ENCODE results near the gene HYDIN. TPM values are rescaled to one million over a fixed set of nuclear protein-coding genes. Genes with fewer than 3 reads are reported as not detected.

Gene HYDIN
- total RNA-seq, 2 experiments from 2014 or later = not detected

- POLR2A ChIA-PET = interaction anchor here (1.1 kb wide), 1 partner anchor 9 kb away, joined by 4 read pairs; the partner anchor contains the start of gene VAC14
- intact Hi-C loops (cut with micrococcal nuclease) = no loop called here
Observed at GRCh38 chr16:70809392-70810060, 421.0 kb downstream of the HYDIN start.

GRCh38 chr16:70808371-70808770 is 422.2 kb downstream of the HYDIN start:
- ChIA-PET POLR2A (no interaction called here), CTCF (interaction anchor here (1.0 to 1.2 kb wide), 2 partner anchors 38 to 604 kb away, joined by 3 to 5 read pairs; no protein-coding TSS in a partner anchor)
- intact Hi-C loops (cut with micrococcal nuclease) = no loop called here

More at GRCh38 chr16:70809392-70810060, 421.0 kb downstream of the HYDIN start:
- H3K9me3 Mint-ChIP-seq = no peaks in the 10 kb centered on the region
- no peak overlapping the region for H3K27ac Mint-ChIP-seq
- CTCF ChIA-PET = interaction anchor here (1.2 kb wide), 1 partner anchor 39 kb away, joined by 5 read pairs; no protein-coding TSS in a partner anchor
- no peaks in the 10 kb centered on the region for H3K4me1 Mint-ChIP-seq (ENCODE audit: low read depth)
- TF ChIP-seq CTCF (IDR thresholded peaks at IDR 0.05) = no peak
- DNase-seq (no peak), ATAC-seq (no peak)
- no peaks in the 10 kb centered on the region for H3K36me3 Mint-ChIP-seq (ENCODE audit: low read depth)
- H3K4me3 Mint-ChIP-seq = no peak overlapping the region
- peaks cover 18% of the 10 kb centered on the region for H3K27me3 Mint-ChIP-seq

GRCh38 chr16:70805787-70806186 is 424.7 kb downstream of the HYDIN start:
- intact Hi-C loops (cut with micrococcal nuclease) = no loop called here
- no peak for DNase-seq
- Mint-ChIP-seq H3K27me3 (peaks cover 18% of the 10 kb centered on the region), H3K9me3 (no peaks in the 10 kb centered on the region), H3K4me1 (ENCODE audit: low read depth) (peaks cover 3% of the 10 kb centered on the region), H3K36me3 (ENCODE audit: low read depth) (no peaks in the 10 kb centered on the region), H3K27ac (no peak overlapping the region), H3K4me3 (no peak overlapping the region)
- no peak for ATAC-seq
- CTCF ChIA-PET = no interaction called here
- POLR2A ChIA-PET = no interaction called here
- no peak for TF ChIP-seq CTCF (IDR thresholded peaks at IDR 0.05)

More at GRCh38 chr16:70808371-70808770, 422.2 kb downstream of the HYDIN start:
- Mint-ChIP-seq H3K27me3 (peaks cover 18% of the 10 kb centered on the region), H3K36me3 (ENCODE audit: low read depth) (no peaks in the 10 kb centered on the region), H3K4me1 (ENCODE audit: low read depth) (no peaks in the 10 kb centered on the region), H3K9me3 (no peaks in the 10 kb centered on the region), H3K27ac (no peak overlapping the region), H3K4me3 (no peak overlapping the region)
- ATAC-seq (no peak), DNase-seq (no peak)
- no peak for TF ChIP-seq CTCF (IDR thresholded peaks at IDR 0.05)

GRCh38 chr16:70805380-70805779 is 425.1 kb downstream of the HYDIN start:
- peaks cover 18% of the 10 kb centered on the region for H3K27me3 Mint-ChIP-seq
- DNase-seq = no peak
- no peak overlapping the region for H3K4me3 Mint-ChIP-seq
- H3K36me3 Mint-ChIP-seq (ENCODE audit: low read depth) = no peaks in the 10 kb centered on the region
- ATAC-seq = no peak
- intact Hi-C loops (cut with micrococcal nuclease) = no loop called here
- H3K9me3 Mint-ChIP-seq = no peaks in the 10 kb centered on the region
- ChIA-PET POLR2A (no interaction called here), CTCF (no interaction called here)
- no peak overlapping the region for H3K27ac Mint-ChIP-seq
- TF ChIP-seq CTCF (IDR thresholded peaks at IDR 0.05) = no peak
- H3K4me1 Mint-ChIP-seq (ENCODE audit: low read depth) = peaks cover 3% of the 10 kb centered on the region

- Mint-ChIP-seq H3K9me3 (no peaks in the 10 kb centered on the region), H3K4me1 (ENCODE audit: low read depth) (peaks cover 9% of the 10 kb centered on the region), H3K27me3 (peaks cover 13% of the 10 kb centered on the region), H3K36me3 (ENCODE audit: low read depth) (no peaks in the 10 kb centered on the region), H3K4me3 (no peak overlapping the region), H3K27ac (no peak overlapping the region)
- ChIA-PET POLR2A (no interaction called here), CTCF (no interaction called here)
- no peak for TF ChIP-seq CTCF (IDR thresholded peaks at IDR 0.05)
- ATAC-seq (no peak), DNase-seq (no peak)
- intact Hi-C loops (cut with micrococcal nuclease) = no loop called here
Observed at GRCh38 chr16:70804734-70805169, 425.8 kb downstream of the HYDIN start.
